Astrocyte (in vitro differentiated cells and primary cell): ENCODE data around the gene SERPINH1. TPM values are rescaled to one million over a fixed set of nuclear protein-coding genes. Genes with fewer than 3 reads are reported as not detected.

Source experiments
- DNase-seq: peaks from one replicate; pipeline ENCODE4 v3.0.0-alpha.2; 2010; ENCODE audit warnings: low read depth
- FAIRE-seq: peaks from 2 replicates; lab custom pipeline; 2011; peaks lifted over from hg19 to GRCh38; lab: Jason Lieb, UNC
- H2AFZ ChIP-seq: 2 replicates; pipeline ENCODE4 v1.6.0; 2012; ENCODE audit warnings: low read depth, low read length, inconsistent platforms
- H3K27ac ChIP-seq: 2 replicates; pipeline ENCODE4 v1.5.1; 2011; ENCODE audit warnings: low read depth, low read length, inconsistent platforms
- H3K27me3 ChIP-seq: 2 replicates; pipeline ENCODE4 v1.6.0; 2011; ENCODE audit warnings: low read length, inconsistent platforms; ENCODE audit not compliant: insufficient read depth
- H3K36me3 ChIP-seq: 2 replicates; pipeline ENCODE4 v1.5.1; 2011; ENCODE audit warnings: low read length, inconsistent platforms; ENCODE audit not compliant: insufficient read depth
- H3K4me1 ChIP-seq: 2 replicates; pipeline ENCODE4 v1.5.1; 2011; ENCODE audit warnings: low read length, inconsistent platforms; ENCODE audit not compliant: insufficient read depth
- H3K4me2 ChIP-seq: 2 replicates; pipeline ENCODE4 v1.6.0; 2012; ENCODE audit warnings: low read length, inconsistent platforms
- H3K4me3 ChIP-seq: 2 replicates; pipeline ENCODE4 v1.5.1; 2011; ENCODE audit warnings: low read depth, mild to moderate bottlenecking, low read length, inconsistent platforms; ENCODE audit not compliant: insufficient read depth
- H3K79me2 ChIP-seq: 2 replicates; pipeline ENCODE4 v1.6.0; 2012; ENCODE audit warnings: mild to moderate bottlenecking, low read length, inconsistent platforms; ENCODE audit not compliant: insufficient read depth
- H3K9ac ChIP-seq: 2 replicates; pipeline ENCODE4 v1.6.0; 2012; ENCODE audit warnings: mild to moderate bottlenecking, low read length, inconsistent platforms
- H3K9me3 ChIP-seq: 2 replicates; pipeline ENCODE4 v1.5.1; 2012; ENCODE audit warnings: low read depth, mild to moderate bottlenecking, low read length, inconsistent platforms; ENCODE audit not compliant: insufficient read depth
- H4K20me1 ChIP-seq: 2 replicates; pipeline ENCODE4 v1.6.0; 2012; ENCODE audit warnings: low read length, inconsistent platforms; ENCODE audit not compliant: insufficient read depth
- H3K27ac Mint-ChIP-seq: one replicate; pipeline ENCODE4 v1.8.0; 2021; ENCODE audit warnings: mild to moderate bottlenecking, mixed read lengths; ENCODE audit not compliant: unreplicated experiment
- H3K27me3 Mint-ChIP-seq: one replicate; pipeline ENCODE4 v1.8.0; 2021; ENCODE audit warnings: low read depth, mixed read lengths; ENCODE audit not compliant: unreplicated experiment
- H3K36me3 Mint-ChIP-seq: one replicate; pipeline ENCODE4 v1.8.0; 2021; ENCODE audit warnings: low read depth, mixed read lengths; ENCODE audit not compliant: unreplicated experiment
- H3K4me1 Mint-ChIP-seq: one replicate; pipeline ENCODE4 v1.8.0; 2021; ENCODE audit warnings: low read depth, mixed read lengths; ENCODE audit not compliant: unreplicated experiment
- H3K4me3 Mint-ChIP-seq: one replicate; pipeline ENCODE4 v1.8.0; 2021; ENCODE audit warnings: mild to moderate bottlenecking, moderate library complexity, mixed read lengths; ENCODE audit not compliant: unreplicated experiment
- H3K9me3 Mint-ChIP-seq: one replicate; pipeline ENCODE4 v1.8.0; 2021; ENCODE audit warnings: mild to moderate bottlenecking, mixed read lengths; ENCODE audit not compliant: unreplicated experiment
- CTCF ChIP-seq: IDR thresholded peaks from 2 replicates; pipeline ENCODE4 v1.5.1; 2011; ENCODE audit warnings: low read depth, mild to moderate bottlenecking, inconsistent platforms, low read length, moderate library complexity; ENCODE audit not compliant: insufficient read depth
- EZH2 ChIP-seq: IDR thresholded peaks from 2 replicates; pipeline ENCODE4 v1.6.1; 2012; ENCODE audit warnings: mild to moderate bottlenecking, low read length, inconsistent platforms; ENCODE audit not compliant: insufficient read depth
- total RNA-seq: library from RNA; stranded (reverse); gene quantifications from 2 replicates; pipeline ENCODE4 v1.2.1, GENCODE V29; 2021

Gene SERPINH1
- total RNA-seq, 1 donor from 2014 or later = 768 TPM

GRCh38 chr11:75600356-75600755 is 38.3 kb downstream of the SERPINH1 start:
- H3K9me3 Mint-ChIP-seq = no peaks in the 10 kb centered on the region
- H3K4me3 Mint-ChIP-seq = no peak overlapping the region
- Histone ChIP-seq H3K36me3 (no peaks in the 10 kb centered on the region), H3K27ac (no peak overlapping the region), H3K4me3 (no peak overlapping the region), H3K27me3 (no peaks in the 10 kb centered on the region), H3K9me3 (no peaks in the 10 kb centered on the region), H3K4me2 (no peak overlapping the region), H3K79me2 (no peaks in the 10 kb centered on the region), H4K20me1 (no peaks in the 10 kb centered on the region), H3K9ac (no peak overlapping the region), H3K4me1 (peaks cover 25% of the 10 kb centered on the region), H2AFZ (no peak overlapping the region)
- peaks cover 2% of the 10 kb centered on the region for H3K36me3 Mint-ChIP-seq
- no peak for TF ChIP-seq EZH2
- no peak for TF ChIP-seq CTCF
- H3K27me3 Mint-ChIP-seq = peaks cover 46% of the 10 kb centered on the region
- H3K4me1 Mint-ChIP-seq = peaks cover 22% of the 10 kb centered on the region
- FAIRE-seq (no peak), DNase-seq (no peak)
- H3K27ac Mint-ChIP-seq = no peak overlapping the region

- no peaks in the 10 kb centered on the region for H3K27me3 ChIP-seq
- peaks cover 25% of the 10 kb centered on the region for H3K4me1 ChIP-seq
- H3K79me2 ChIP-seq = no peaks in the 10 kb centered on the region
- TF ChIP-seq EZH2 (no peak), CTCF (no peak)
- H3K27ac ChIP-seq = no peak overlapping the region
- no peak overlapping the region for H3K4me3 ChIP-seq
- Mint-ChIP-seq H3K27me3 (peaks cover 39% of the 10 kb centered on the region), H3K4me3 (no peak overlapping the region), H3K36me3 (no peaks in the 10 kb centered on the region), H3K27ac (no peak overlapping the region), H3K4me1 (peaks cover 22% of the 10 kb centered on the region), H3K9me3 (no peaks in the 10 kb centered on the region)
- no peak overlapping the region for H3K9ac ChIP-seq
- no peaks in the 10 kb centered on the region for H3K9me3 ChIP-seq
- no peak overlapping the region for H3K4me2 ChIP-seq
- FAIRE-seq = no peak
- H4K20me1 ChIP-seq = no peaks in the 10 kb centered on the region
- no peaks in the 10 kb centered on the region for H3K36me3 ChIP-seq
- H2AFZ ChIP-seq = no peak overlapping the region
- no peak for DNase-seq
Observed at GRCh38 chr11:75601494-75601893, 39.4 kb downstream of the SERPINH1 start.

- Mint-ChIP-seq H3K4me3 (peak overlapping the region; percentile 75), H3K36me3 (no peaks in the 10 kb centered on the region), H3K4me1 (peaks cover 22% of the 10 kb centered on the region), H3K9me3 (no peaks in the 10 kb centered on the region), H3K27me3 (peaks cover 46% of the 10 kb centered on the region), H3K27ac (peak overlapping the region; percentile 92)
- Histone ChIP-seq H3K4me3 (no peak overlapping the region), H3K4me2 (peak overlapping the region; percentile 84), H4K20me1 (no peaks in the 10 kb centered on the region), H3K9ac (no peak overlapping the region), H3K27ac (peak overlapping the region; percentile 2), H3K79me2 (no peaks in the 10 kb centered on the region), H3K36me3 (no peaks in the 10 kb centered on the region), H2AFZ (peak overlapping the region; percentile 59), H3K4me1 (peaks cover 25% of the 10 kb centered on the region), H3K27me3 (no peaks in the 10 kb centered on the region), H3K9me3 (no peaks in the 10 kb centered on the region)
- no peak for FAIRE-seq
- peak; percentile 84 for DNase-seq
- TF ChIP-seq EZH2 = no peak
- no peak for TF ChIP-seq CTCF
Observed at GRCh38 chr11:75602951-75603350, 40.9 kb downstream of the SERPINH1 start.
